CD4-positive, alpha-beta T cell (primary cell): Measurements from ENCODE around the gene ATXN1. TPM values are rescaled to one million over a fixed set of nuclear protein-coding genes. Genes with fewer than 3 reads are reported as not detected.

Experiments
- ATAC-seq: fragments of 200-7000 bp; cut with Tn5 transposase; one replicate; pipeline ENCODE4 v1.10.0; 2022; ENCODE audit warnings: mild to moderate bottlenecking; ENCODE audit not compliant: poor library complexity
- CTCF ChIA-PET: fragments of 350-600 bp; sonication (Branson Sonifier 250); formaldehyde crosslinking; loops from one replicate; lab custom pipeline; 2021; ENCODE audit warnings: antibody characterized with exemption, inconsistent platforms; lab: Charles Lee
- POLR2A ChIA-PET: fragments of 350-600 bp; sonication (Branson Sonifier 250); formaldehyde crosslinking; loops from one replicate; lab custom pipeline; 2021; ENCODE audit warnings: antibody characterized with exemption, inconsistent platforms; lab: Charles Lee
- DNase-seq, 14 experiments: peaks; one replicate each; pipeline ENCODE4 v3.0.0-alpha.2; 2013 to 2020; ENCODE audit warnings: mixed read lengths in 2 of 14
- H3K27ac ChIP-seq, 2 donors: one replicate each; pipeline versions ENCODE4 v1.5.1 to v1.7.0; 2013; ENCODE audit warnings: low read length in 2 of 2, low read depth in 1 of 2, mild to moderate bottlenecking in 1 of 2
- H3K27me3 ChIP-seq, 2 experiments: 1 replicate in 1 of 2; 2 replicates in 1 of 2; pipeline versions ENCODE4 v1.6.1 to v1.7.0; 2013; ENCODE audit warnings: low read length in 2 of 2, control low read depth in 1 of 2, mild to moderate bottlenecking in 1 of 2, moderate library complexity in 1 of 2; ENCODE audit not compliant: insufficient read depth in 2 of 2, control insufficient read depth in 1 of 2
- H3K36me3 ChIP-seq: one replicate; pipeline ENCODE4 v1.6.1; 2013; ENCODE audit warnings: low read length, control low read depth; ENCODE audit not compliant: insufficient read depth
- H3K4me1 ChIP-seq: one replicate; pipeline ENCODE4 v1.6.1; 2013; ENCODE audit warnings: low read length, control low read depth; ENCODE audit not compliant: insufficient read depth
- H3K4me3 ChIP-seq: one replicate; pipeline ENCODE4 v1.5.1; 2013; ENCODE audit warnings: mild to moderate bottlenecking, low read length, moderate library complexity
- H3K9me3 ChIP-seq, 2 experiments: 1 replicate in 1 of 2; 2 replicates in 1 of 2; pipeline versions ENCODE4 v1.6.1 to v1.7.0; 2013; ENCODE audit warnings: low read length in 2 of 2, mild to moderate bottlenecking in 2 of 2, control low read depth in 1 of 2, moderate library complexity in 1 of 2; ENCODE audit not compliant: control insufficient read depth in 1 of 2, insufficient read depth in 1 of 2
- H3K27ac Mint-ChIP-seq: one replicate; pipeline ENCODE4 v1.8.0; 2020; ENCODE audit warnings: mixed read lengths
- H3K27me3 Mint-ChIP-seq: one replicate; pipeline ENCODE4 v1.8.0; 2021; ENCODE audit warnings: mixed read lengths
- H3K36me3 Mint-ChIP-seq: one replicate; pipeline ENCODE4 v1.8.0; 2021; ENCODE audit warnings: low read depth, mixed read lengths
- H3K4me1 Mint-ChIP-seq: one replicate; pipeline ENCODE4 v1.8.0; 2021; ENCODE audit warnings: low read depth, mixed read lengths
- H3K4me3 Mint-ChIP-seq: one replicate; pipeline ENCODE4 v1.8.0; 2020; ENCODE audit warnings: mild to moderate bottlenecking, mixed read lengths
- H3K9me3 Mint-ChIP-seq: one replicate; pipeline ENCODE4 v1.8.0; 2020; ENCODE audit warnings: mixed read lengths
- CTCF ChIP-seq: fragments of 200-600 bp; IDR thresholded peaks from one replicate; pipeline ENCODE4 v1.8.0; 2022; ENCODE audit warnings: antibody characterized with exemption, mild to moderate bottlenecking
- intact Hi-C, 2 experiments: fragments of 100-400 bp; cut with DNase I in 1 of 2; cut with micrococcal nuclease in 1 of 2; formaldehyde crosslinking; loops; one replicate each; pipeline versions ENCODE4 v1.15.1 to v1.9.0; 2023 to 2025; cut with DNase I, micrococcal nuclease
- total RNA-seq, 174 experiments: library from RNA in 2 of 174; stranded (reverse) in 2 of 174; gene quantifications; one replicate each; pipeline ENCODE4 v1.2.3 and lab custom pipeline; 2021 to 2026

Gene ATXN1
- total RNA-seq, 2 experiments from 2014 or later: 74.2 to 76.7 TPM

- no peak for TF ChIP-seq CTCF
- ChIA-PET CTCF (no interaction called here), POLR2A (no interaction called here)
- no peaks in the 10 kb centered on the region for H3K36me3 Mint-ChIP-seq
- Histone ChIP-seq H3K9me3 (no peaks in the 10 kb centered on the region), H3K4me1 (no peaks in the 10 kb centered on the region), H3K36me3 (no peaks in the 10 kb centered on the region), H3K27ac (no peak overlapping the region), H3K27me3 (no peaks in the 10 kb centered on the region), H3K4me3 (no peak overlapping the region)
- no peak overlapping the region for H3K27ac Mint-ChIP-seq
- DNase-seq (no peak), ATAC-seq (no peak)
- H3K4me3 Mint-ChIP-seq: no peak overlapping the region
- H3K27me3 Mint-ChIP-seq: no peaks in the 10 kb centered on the region
- H3K4me1 Mint-ChIP-seq: no peaks in the 10 kb centered on the region
- intact Hi-C loops: no loop called here
- no peaks in the 10 kb centered on the region for H3K9me3 Mint-ChIP-seq
Observed at GRCh38 chr6:16257999-16258708, 503.1 kb downstream of the ATXN1 start.

DNA sequence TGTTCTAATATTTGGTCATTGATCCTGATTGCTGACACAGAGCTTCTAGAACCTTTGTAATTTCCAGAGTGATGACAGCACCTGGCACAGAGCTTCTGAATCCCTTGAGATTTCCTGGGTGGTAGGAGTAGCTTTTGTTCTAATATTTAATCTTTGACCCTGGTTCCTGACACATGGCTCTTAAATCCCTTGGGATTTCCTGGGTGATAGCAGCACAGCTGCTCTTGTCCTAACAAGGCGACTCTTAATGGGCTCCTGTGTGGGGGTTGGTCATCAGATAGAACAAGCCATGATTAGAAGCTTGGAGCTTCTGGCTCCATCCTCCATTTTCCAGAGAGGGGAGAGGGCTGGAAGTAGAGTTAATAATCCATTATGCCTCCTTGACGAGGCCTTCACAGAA is 504.5 kb downstream of the ATXN1 start:
- Mint-ChIP-seq H3K27ac (no peak overlapping the region), H3K27me3 (no peaks in the 10 kb centered on the region), H3K36me3 (no peaks in the 10 kb centered on the region), H3K9me3 (no peaks in the 10 kb centered on the region), H3K4me3 (no peak overlapping the region), H3K4me1 (no peaks in the 10 kb centered on the region)
- intact Hi-C loops: no loop called here
- no peak overlapping the region for H3K4me3 ChIP-seq
- no peak for ATAC-seq
- no peaks in the 10 kb centered on the region for H3K27me3 ChIP-seq
- ChIA-PET CTCF (no interaction called here), POLR2A (no interaction called here)
- H3K36me3 ChIP-seq: no peaks in the 10 kb centered on the region
- H3K27ac ChIP-seq: no peak overlapping the region
- DNase-seq: no peak
- H3K4me1 ChIP-seq: no peaks in the 10 kb centered on the region
- H3K9me3 ChIP-seq: no peaks in the 10 kb centered on the region
- TF ChIP-seq CTCF: no peak

DNA sequence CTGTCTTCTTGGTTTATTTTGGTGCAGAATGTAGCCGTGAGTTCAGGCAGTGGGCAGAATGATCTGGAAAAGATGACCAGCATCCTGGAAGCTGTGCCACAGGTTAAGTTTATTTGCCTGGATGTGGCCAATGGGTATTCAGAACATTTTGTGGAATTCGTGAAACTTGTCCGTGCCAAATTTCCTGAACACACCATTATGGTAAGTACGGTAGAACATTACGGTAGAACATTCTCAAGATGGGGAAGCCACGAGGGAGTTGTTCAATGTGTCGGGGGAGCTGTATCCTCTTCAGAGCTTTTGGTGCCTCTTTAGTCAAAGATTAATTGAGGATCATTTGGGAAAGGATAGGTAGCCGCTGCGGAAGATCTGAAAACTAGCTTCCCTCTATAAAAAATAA is 506.7 kb downstream of the ATXN1 start:
- Histone ChIP-seq H3K27me3 (no peaks in the 10 kb centered on the region), H3K4me3 (no peak overlapping the region), H3K36me3 (no peaks in the 10 kb centered on the region), H3K27ac (no peak overlapping the region), H3K9me3 (no peaks in the 10 kb centered on the region), H3K4me1 (no peaks in the 10 kb centered on the region)
- Mint-ChIP-seq H3K4me3 (no peak overlapping the region), H3K9me3 (no peaks in the 10 kb centered on the region), H3K4me1 (no peaks in the 10 kb centered on the region), H3K27ac (no peak overlapping the region), H3K27me3 (no peaks in the 10 kb centered on the region), H3K36me3 (no peaks in the 10 kb centered on the region)
- intact Hi-C loops: no loop called here
- no peak for TF ChIP-seq CTCF
- DNase-seq (no peak), ATAC-seq (no peak)
- ChIA-PET POLR2A (no interaction called here), CTCF (no interaction called here)
